Measurements from ENCODE around the gene HOPX. TPM values are rescaled to one million over a fixed set of nuclear protein-coding genes. Genes with fewer than 3 reads are reported as not detected.

The HOPX gene
- total RNA-seq, 4 donors from 2014 or later = 2.7 to 14.4 (median 7.0) TPM

DNA sequence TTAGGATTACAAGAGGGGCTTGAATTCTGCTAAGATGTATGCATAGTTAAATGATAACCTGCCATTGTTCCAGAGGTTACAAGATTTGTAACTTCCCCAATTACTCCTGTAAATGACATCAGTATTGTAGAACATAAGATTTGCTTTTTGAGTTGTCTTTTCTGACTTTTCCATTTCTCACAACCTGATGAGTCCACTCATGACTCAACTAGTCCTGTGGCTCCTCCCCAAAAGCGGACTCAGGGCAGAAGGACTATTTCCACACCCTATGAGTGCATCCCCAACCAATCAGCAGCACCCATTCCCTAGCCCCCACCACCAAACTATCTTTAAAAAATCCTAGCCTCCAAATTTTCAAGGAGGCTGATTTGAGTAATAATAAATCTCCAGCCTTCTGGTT, 54.7 kb downstream of the HOPX start:
- H3K27me3 ChIP-seq = no peaks in the 10 kb centered on the region
- TF ChIP-seq, protein P1, sequence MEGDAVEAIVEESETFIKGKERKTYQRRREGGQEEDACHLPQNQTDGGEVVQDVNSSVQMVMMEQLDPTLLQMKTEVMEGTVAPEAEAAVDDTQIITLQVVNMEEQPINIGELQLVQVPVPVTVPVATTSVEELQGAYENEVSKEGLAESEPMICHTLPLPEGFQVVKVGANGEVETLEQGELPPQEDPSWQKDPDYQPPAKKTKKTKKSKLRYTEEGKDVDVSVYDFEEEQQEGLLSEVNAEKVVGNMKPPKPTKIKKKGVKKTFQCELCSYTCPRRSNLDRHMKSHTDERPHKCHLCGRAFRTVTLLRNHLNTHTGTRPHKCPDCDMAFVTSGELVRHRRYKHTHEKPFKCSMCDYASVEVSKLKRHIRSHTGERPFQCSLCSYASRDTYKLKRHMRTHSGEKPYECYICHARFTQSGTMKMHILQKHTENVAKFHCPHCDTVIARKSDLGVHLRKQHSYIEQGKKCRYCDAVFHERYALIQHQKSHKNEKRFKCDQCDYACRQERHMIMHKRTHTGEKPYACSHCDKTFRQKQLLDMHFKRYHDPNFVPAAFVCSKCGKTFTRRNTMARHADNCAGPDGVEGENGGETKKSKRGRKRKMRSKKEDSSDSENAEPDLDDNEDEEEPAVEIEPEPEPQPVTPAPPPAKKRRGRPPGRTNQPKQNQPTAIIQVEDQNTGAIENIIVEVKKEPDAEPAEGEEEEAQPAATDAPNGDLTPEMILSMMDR (IDR thresholded peaks at IDR 0.05) = no peak
- no peak for TF ChIP-seq POLR2A (IDR thresholded peaks at IDR 0.05)
- no peaks in the 10 kb centered on the region for H3K36me3 ChIP-seq
- no peaks in the 10 kb centered on the region for H3K4me1 ChIP-seq
- DNase-seq = no peak
- H3K9me3 ChIP-seq = peaks cover 0 to 15% (median 0%) of the 10 kb centered on the region in 4 donors
- H3K27ac ChIP-seq = no peak overlapping the region
- no peak overlapping the region for H3K4me3 ChIP-seq

GRCh38 chr4:56622176-56622575, 58.9 kb downstream of the HOPX start:
- Histone ChIP-seq H3K4me3 (no peak overlapping the region), H3K27ac (no peak overlapping the region), H3K36me3 (no peaks in the 10 kb centered on the region), H3K9me3 (peaks cover 0 to 15% (median 0%) of the 10 kb centered on the region in 4 donors), H3K27me3 (no peaks in the 10 kb centered on the region), H3K4me1 (no peaks in the 10 kb centered on the region)
- no peak for DNase-seq
- no peak for TF ChIP-seq POLR2A (IDR thresholded peaks at IDR 0.05)
- TF ChIP-seq, protein P1 (IDR thresholded peaks at IDR 0.05) = no peak

DNA sequence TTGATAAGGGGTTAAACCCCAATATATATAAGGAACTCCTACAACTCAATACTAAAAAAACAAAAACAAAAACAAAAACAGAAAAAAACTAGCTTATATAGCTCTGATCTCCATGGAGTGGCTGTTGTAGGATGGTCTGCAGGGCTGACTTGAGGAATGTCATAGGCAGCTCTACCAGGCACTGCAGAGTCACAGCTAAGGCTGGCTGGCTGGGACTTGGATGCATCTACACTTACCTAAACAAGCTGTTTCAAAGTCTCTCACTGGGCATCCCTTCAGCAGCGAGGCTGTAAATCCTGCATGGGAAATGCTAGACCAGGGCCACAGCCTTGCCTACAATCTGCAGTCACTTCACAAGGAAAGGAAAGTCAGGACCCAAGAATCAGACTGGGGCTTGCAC, 61.3 kb downstream of the HOPX start:
- no peak for TF ChIP-seq POLR2A (IDR thresholded peaks at IDR 0.05)
- TF ChIP-seq, protein P1 (IDR thresholded peaks at IDR 0.05) = no peak
- Histone ChIP-seq H3K4me1 (no peaks in the 10 kb centered on the region), H3K27ac (no peak overlapping the region), H3K36me3 (no peaks in the 10 kb centered on the region), H3K4me3 (no peak overlapping the region), H3K27me3 (no peaks in the 10 kb centered on the region), H3K9me3 (peaks cover 0 to 6% (median 0%) of the 10 kb centered on the region in 4 donors)
- no peak for DNase-seq

DNA sequence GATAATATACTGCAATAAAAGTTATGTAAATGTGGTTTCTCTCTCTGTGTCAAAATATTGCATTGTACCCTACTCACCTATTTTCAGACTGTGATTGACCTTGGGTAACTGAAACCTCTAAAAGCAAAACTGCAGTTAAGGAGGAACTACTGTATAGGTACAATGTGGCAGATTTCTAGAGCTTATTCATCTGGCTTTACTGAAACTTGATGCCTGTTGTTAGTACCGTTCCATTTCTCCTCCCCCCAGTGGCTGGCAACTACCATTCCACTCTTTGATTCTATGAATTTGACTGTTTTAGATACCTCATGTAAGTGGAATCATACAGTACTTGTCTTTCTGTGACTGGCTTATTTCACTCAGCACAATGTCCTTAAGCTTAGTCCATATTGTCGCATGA, 61.9 kb downstream of the HOPX start:
- Histone ChIP-seq H3K9me3 (no peaks in the 10 kb centered on the region), H3K27ac (no peak overlapping the region)

GRCh38 chr4:56618734-56619133, 62.4 kb downstream of the HOPX start:
- Histone ChIP-seq H3K27me3 (no peaks in the 10 kb centered on the region), H3K9me3 (no peaks in the 10 kb centered on the region), H3K4me1 (no peaks in the 10 kb centered on the region), H3K36me3 (no peaks in the 10 kb centered on the region), H3K4me3 (no peak overlapping the region), H3K27ac (no peak overlapping the region)
- no peak for TF ChIP-seq POLR2A (IDR thresholded peaks at IDR 0.05)
- TF ChIP-seq, protein P1 (IDR thresholded peaks at IDR 0.05) = no peak
- DNase-seq = no peak

More for the DNA sequence above, 61.9 kb downstream of the HOPX start:
- no peak for DNase-seq
- Histone ChIP-seq H3K4me3 (no peak overlapping the region), H3K27me3 (no peaks in the 10 kb centered on the region), H3K4me1 (no peaks in the 10 kb centered on the region), H3K36me3 (no peaks in the 10 kb centered on the region)
- TF ChIP-seq, protein P1 (IDR thresholded peaks at IDR 0.05) = no peak
